SU-DHL-6 (cell line): Measurements from ENCODE around the gene ARL13B.

Source experiments
- H2AFZ ChIP-seq: fragments of 200-600 bp; sonication (generic); 2 replicates; pipeline ENCODE4 v1.6.1; 2014; ENCODE audit warnings: low read depth, mild to moderate bottlenecking, moderate library complexity, mixed read lengths, antibody characterized with exemption, low read length; ENCODE audit not compliant: severe bottlenecking
- H3F3A ChIP-seq: fragments of 200-600 bp; shearing (Covaris generic); 2 replicates; pipeline ENCODE4 v1.6.0; 2016; ENCODE audit warnings: antibody characterized with exemption, mild to moderate bottlenecking; ENCODE audit not compliant: insufficient read depth
- H3K27ac ChIP-seq: fragments of 200-600 bp; sonication (generic); 2 replicates; pipeline ENCODE4 v1.5.1; 2016; ENCODE audit warnings: low read depth, mild to moderate bottlenecking, low read length, moderate library complexity, mixed read lengths
- H3K27me3 ChIP-seq: fragments of 200-600 bp; sonication (generic), shearing (Covaris generic); 2 replicates; pipeline ENCODE4 v1.6.0; 2014; ENCODE audit warnings: mild to moderate bottlenecking, low read length
- H3K36me3 ChIP-seq: fragments of 200-600 bp; sonication (generic); 2 replicates; pipeline ENCODE4 v1.6.1; 2014; ENCODE audit warnings: mild to moderate bottlenecking, low read length, mixed read lengths
- H3K4me2 ChIP-seq: fragments of 300-600, 200-600 bp; shearing (Covaris generic), sonication (generic); 2 replicates; pipeline ENCODE4 v1.6.0; 2014; ENCODE audit warnings: low read length, low read depth, mild to moderate bottlenecking; ENCODE audit not compliant: poor library complexity, severe bottlenecking
- H3K4me3 ChIP-seq: fragments of 200-600 bp; sonication (generic); 2 replicates; pipeline ENCODE4 v1.5.1; 2014; ENCODE audit warnings: antibody characterized with exemption, low read length, mild to moderate bottlenecking, mixed read lengths; ENCODE audit not compliant: insufficient read depth, poor library complexity, severe bottlenecking
- H3K79me2 ChIP-seq: fragments of 200-600 bp; sonication (generic); 2 replicates; pipeline ENCODE4 v1.6.1; 2014; ENCODE audit warnings: mild to moderate bottlenecking, low read length, moderate library complexity; ENCODE audit not compliant: insufficient read depth
- H3K9ac ChIP-seq: fragments of 200-600 bp; sonication (generic); 2 replicates; pipeline ENCODE4 v1.7.0; 2014; ENCODE audit warnings: mild to moderate bottlenecking, low read length
- H3K9me2 ChIP-seq: fragments of 200-600 bp; sonication (generic); replicated peaks from 2 replicates; pipeline ENCODE4 v1.6.1; 2014; ENCODE audit warnings: low read length; ENCODE audit not compliant: insufficient read depth
- H3K9me3 ChIP-seq: fragments of 200-600 bp; sonication (generic); 2 replicates; pipeline ENCODE4 v1.6.1; 2014; ENCODE audit warnings: low read length, mixed read lengths; ENCODE audit not compliant: insufficient read depth
- H4K20me1 ChIP-seq: fragments of 200-600 bp; sonication (generic); 2 replicates; pipeline ENCODE4 v1.6.1; 2014; ENCODE audit warnings: low read depth, mild to moderate bottlenecking, antibody characterized with exemption, low read length, moderate library complexity, mixed read lengths
- EZH2phosphoT487 ChIP-seq: fragments of 200-600 bp; sonication (generic), shearing (Covaris generic); conservative IDR thresholded peaks from 2 replicates; pipeline ENCODE4 v1.6.1; 2018; ENCODE audit warnings: mild to moderate bottlenecking, antibody characterized with exemption, low read length, moderate library complexity, mixed read lengths
- TF ChIP-seq, protein P1 (sequence below): fragments of 200-600 bp; sonication (generic); IDR thresholded peaks from one replicate; pipeline ENCODE4 v1.5.1; 2017; ENCODE audit warnings: antibody characterized with exemption, mild to moderate bottlenecking, low read length, moderate library complexity; ENCODE audit not compliant: insufficient read depth, poor library complexity, severe bottlenecking

ARL13B gene

GRCh38 chr3:94020293-94020692 lies 40.3 kb downstream of the ARL13B start:
- no peak overlapping the region for H3K4me2 ChIP-seq
- no peaks in the 10 kb centered on the region for H3F3A ChIP-seq
- TF ChIP-seq, protein P1, sequence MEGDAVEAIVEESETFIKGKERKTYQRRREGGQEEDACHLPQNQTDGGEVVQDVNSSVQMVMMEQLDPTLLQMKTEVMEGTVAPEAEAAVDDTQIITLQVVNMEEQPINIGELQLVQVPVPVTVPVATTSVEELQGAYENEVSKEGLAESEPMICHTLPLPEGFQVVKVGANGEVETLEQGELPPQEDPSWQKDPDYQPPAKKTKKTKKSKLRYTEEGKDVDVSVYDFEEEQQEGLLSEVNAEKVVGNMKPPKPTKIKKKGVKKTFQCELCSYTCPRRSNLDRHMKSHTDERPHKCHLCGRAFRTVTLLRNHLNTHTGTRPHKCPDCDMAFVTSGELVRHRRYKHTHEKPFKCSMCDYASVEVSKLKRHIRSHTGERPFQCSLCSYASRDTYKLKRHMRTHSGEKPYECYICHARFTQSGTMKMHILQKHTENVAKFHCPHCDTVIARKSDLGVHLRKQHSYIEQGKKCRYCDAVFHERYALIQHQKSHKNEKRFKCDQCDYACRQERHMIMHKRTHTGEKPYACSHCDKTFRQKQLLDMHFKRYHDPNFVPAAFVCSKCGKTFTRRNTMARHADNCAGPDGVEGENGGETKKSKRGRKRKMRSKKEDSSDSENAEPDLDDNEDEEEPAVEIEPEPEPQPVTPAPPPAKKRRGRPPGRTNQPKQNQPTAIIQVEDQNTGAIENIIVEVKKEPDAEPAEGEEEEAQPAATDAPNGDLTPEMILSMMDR, result no peak
- TF ChIP-seq EZH2phosphoT487, result no peak
- H3K27me3 ChIP-seq, result no peaks in the 10 kb centered on the region
- no peaks in the 10 kb centered on the region for H3K9me2 ChIP-seq
- no peak overlapping the region for H3K9ac ChIP-seq
- H2AFZ ChIP-seq, result no peak overlapping the region
- no peaks in the 10 kb centered on the region for H3K9me3 ChIP-seq
- H3K27ac ChIP-seq, result no peak overlapping the region
- no peaks in the 10 kb centered on the region for H3K79me2 ChIP-seq
- no peaks in the 10 kb centered on the region for H3K36me3 ChIP-seq
- H4K20me1 ChIP-seq, result no peaks in the 10 kb centered on the region
- H3K4me3 ChIP-seq, result no peak overlapping the region

GRCh38 chr3:94024385-94024784 lies 44.4 kb downstream of the ARL13B start:
- no peak overlapping the region for H3K4me2 ChIP-seq
- no peak overlapping the region for H2AFZ ChIP-seq
- no peaks in the 10 kb centered on the region for H3K36me3 ChIP-seq
- H3K9me3 ChIP-seq, result no peaks in the 10 kb centered on the region
- H3K27ac ChIP-seq, result no peak overlapping the region
- H3F3A ChIP-seq, result no peaks in the 10 kb centered on the region; the same call in 1 of the 2 replicates
- H3K27me3 ChIP-seq, result no peaks in the 10 kb centered on the region
- no peaks in the 10 kb centered on the region for H4K20me1 ChIP-seq
- no peaks in the 10 kb centered on the region for H3K79me2 ChIP-seq
- H3K9me2 ChIP-seq, result no peaks in the 10 kb centered on the region
- H3K4me3 ChIP-seq, result no peak overlapping the region
- TF ChIP-seq, protein P1, result no peak
- TF ChIP-seq EZH2phosphoT487, result no peak
- no peak overlapping the region for H3K9ac ChIP-seq

DNA sequence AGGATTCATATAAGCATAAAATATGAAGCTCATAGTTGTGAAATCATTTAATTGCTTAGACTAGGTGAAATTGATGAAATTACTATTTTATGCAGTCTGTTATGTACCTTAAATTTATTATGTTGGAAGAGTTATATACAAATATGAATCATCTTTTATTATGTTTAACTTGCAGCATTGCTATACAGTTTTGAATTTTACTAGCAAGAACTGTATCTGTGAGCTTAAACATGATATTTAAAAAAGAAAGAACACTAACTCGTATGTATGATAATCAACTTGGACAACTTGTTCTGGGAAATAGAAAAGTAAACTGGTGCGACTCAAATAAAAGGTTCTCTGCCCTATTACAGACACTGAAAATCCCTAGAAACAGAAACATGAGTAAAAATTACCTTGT lies 46.7 kb downstream of the ARL13B start:
- no peak overlapping the region for H3K27ac ChIP-seq
- H3K9me2 ChIP-seq, result no peaks in the 10 kb centered on the region
- no peaks in the 10 kb centered on the region for H3K79me2 ChIP-seq
- H3K9ac ChIP-seq, result no peak overlapping the region
- no peak overlapping the region for H3K4me3 ChIP-seq
- no peak overlapping the region for H3K4me2 ChIP-seq
- no peaks in the 10 kb centered on the region for H3K9me3 ChIP-seq
- no peaks in the 10 kb centered on the region for H3K27me3 ChIP-seq
- no peaks in the 10 kb centered on the region for H3K36me3 ChIP-seq
- H3F3A ChIP-seq, result no peaks in the 10 kb centered on the region; the same call in 1 of the 2 replicates
- H4K20me1 ChIP-seq, result no peaks in the 10 kb centered on the region
- no peak overlapping the region for H2AFZ ChIP-seq
- TF ChIP-seq EZH2phosphoT487, result no peak
- TF ChIP-seq, protein P1, result no peak
